Activated CD4-positive, alpha-beta T cell treated with anti-CD3 and anti-CD28 coated beads for 36 hours (primary cell): ENCODE results near the gene PFKL. TPM values are rescaled to one million over a fixed set of nuclear protein-coding genes. Genes with fewer than 3 reads are reported as not detected.

ENCODE experiments used
- ATAC-seq: fragments of 200-7000 bp; cut with Tn5 transposase; one replicate; pipeline ENCODE4 v1.10.0; 2021; ENCODE audit warnings: mild to moderate bottlenecking, moderate library complexity
- CTCF ChIA-PET: fragments of 350-600 bp; sonication (Branson Sonifier 250); formaldehyde crosslinking; loops from one replicate; lab custom pipeline; 2021; ENCODE audit warnings: antibody characterized with exemption; lab: Charles Lee
- POLR2A ChIA-PET: fragments of 350-600 bp; sonication (Branson Sonifier 250); formaldehyde crosslinking; loops from one replicate; lab custom pipeline; 2021; ENCODE audit warnings: antibody characterized with exemption, inconsistent platforms; lab: Charles Lee
- DNase-seq: peaks from one replicate; pipeline ENCODE4 v3.0.0-alpha.2; 2020
- H3K27ac Mint-ChIP-seq: one replicate; pipeline ENCODE4 v1.8.0; 2021; ENCODE audit warnings: mixed read lengths
- H3K27me3 Mint-ChIP-seq: one replicate; pipeline ENCODE4 v1.8.0; 2021; ENCODE audit warnings: mixed read lengths
- H3K36me3 Mint-ChIP-seq: one replicate; pipeline ENCODE4 v1.8.0; 2021; ENCODE audit warnings: low read depth, mixed read lengths
- H3K4me1 Mint-ChIP-seq: one replicate; pipeline ENCODE4 v1.8.0; 2021; ENCODE audit warnings: mixed read lengths
- H3K4me3 Mint-ChIP-seq: one replicate; pipeline ENCODE4 v1.8.0; 2021; ENCODE audit warnings: mild to moderate bottlenecking, moderate library complexity, mixed read lengths
- H3K9me3 Mint-ChIP-seq: one replicate; pipeline ENCODE4 v1.8.0; 2021; ENCODE audit warnings: low read depth, mixed read lengths
- intact Hi-C, 2 experiments: fragments of 100-400 bp; cut with DNase I in 1 of 2; cut with micrococcal nuclease in 1 of 2; formaldehyde crosslinking; loops; one replicate each; pipeline versions ENCODE4 v1.14.2 to v1.15.1; 2022 to 2024; cut with DNase I, micrococcal nuclease
- total RNA-seq, 2 experiments: library from RNA; stranded (reverse); gene quantifications; one replicate each; pipeline ENCODE4 v1.2.3, GENCODE V29; 2021

Gene PFKL
- total RNA-seq, 2 experiments from 2014 or later: 167 to 202 TPM

GRCh38 chr21:44332383-44332782 lies 32.5 kb downstream of the PFKL start:
- no peaks in the 10 kb centered on the region for H3K27me3 Mint-ChIP-seq
- intact Hi-C loops: loop anchor here in 1 of 2 experiments (10.0 kb wide), 1 partner anchor 1358 kb away; the partner anchor contains the start of gene PKNOX1
- POLR2A ChIA-PET: no interaction called here

GRCh38 chr21:44332965-44333364 lies 33.1 kb downstream of the PFKL start:
- Mint-ChIP-seq H3K36me3 (peaks cover 2% of the 10 kb centered on the region), H3K27ac (no peak overlapping the region), H3K4me1 (peaks cover 3% of the 10 kb centered on the region), H3K9me3 (no peaks in the 10 kb centered on the region), H3K4me3 (no peak overlapping the region), H3K27me3 (no peaks in the 10 kb centered on the region)
- CTCF ChIA-PET: interaction anchor here (0.7 kb wide), 1 partner anchor 457 kb away, joined by 3 read pairs; no protein-coding TSS in a partner anchor
- DNase-seq: no peak
- ATAC-seq: no peak
- intact Hi-C loops: loop anchor here in 1 of 2 experiments (10.0 kb wide), 1 partner anchor 1358 kb away; the partner anchor contains the start of gene PKNOX1
- POLR2A ChIA-PET: no interaction called here

More at GRCh38 chr21:44332383-44332782, 32.5 kb downstream of the PFKL start:
- DNase-seq: no peak
- Mint-ChIP-seq H3K4me3 (no peak overlapping the region), H3K36me3 (peaks cover 2% of the 10 kb centered on the region), H3K4me1 (no peaks in the 10 kb centered on the region), H3K9me3 (no peaks in the 10 kb centered on the region), H3K27ac (no peak overlapping the region)
- no peak for ATAC-seq
- CTCF ChIA-PET: no interaction called here

- CTCF ChIA-PET: interaction anchor here (0.7 to 0.9 kb wide), 3 partner anchors 36 to 456 kb away, joined by 3 read pairs; no protein-coding TSS in a partner anchor
- Mint-ChIP-seq H3K9me3 (no peaks in the 10 kb centered on the region), H3K4me3 (no peak overlapping the region), H3K27ac (no peak overlapping the region), H3K27me3 (no peaks in the 10 kb centered on the region), H3K4me1 (peaks cover 6% of the 10 kb centered on the region), H3K36me3 (peaks cover 2% of the 10 kb centered on the region)
- intact Hi-C loops: loop anchor here in 1 of 2 experiments (10.0 kb wide), 1 partner anchor 1359 kb away; the partner anchor contains the start of gene PKNOX1
- ATAC-seq (no peak), DNase-seq (no peak)
- POLR2A ChIA-PET: no interaction called here
These were observed 33.9 kb downstream of the PFKL start for GRCh38 chr21:44333509-44334328.

GRCh38 chr21:44334329-44335030 lies 34.6 kb downstream of the PFKL start:
- Mint-ChIP-seq H3K27ac (no peak overlapping the region), H3K4me3 (no peak overlapping the region), H3K27me3 (no peaks in the 10 kb centered on the region), H3K4me1 (peaks cover 7% of the 10 kb centered on the region), H3K9me3 (no peaks in the 10 kb centered on the region), H3K36me3 (peaks cover 2% of the 10 kb centered on the region)
- POLR2A ChIA-PET: no interaction called here
- intact Hi-C loops: loop anchor here (5.0 to 10.0 kb wide), 4 partner anchors 593 to 1893 kb away; partner anchors contain the start of genes LSS (in 1 of the 2) and PKNOX1 (in 1 of the 2)
- no peak for ATAC-seq
- CTCF ChIA-PET: interaction anchor here (0.9 kb wide), 1 partner anchor 80 kb away, joined by 3 read pairs; no protein-coding TSS in a partner anchor
- no peak for DNase-seq

GRCh38 chr21:44335266-44336059 lies 35.6 kb downstream of the PFKL start:
- Mint-ChIP-seq H3K36me3 (peaks cover 2% of the 10 kb centered on the region), H3K27ac (no peak overlapping the region), H3K4me1 (peaks cover 16% of the 10 kb centered on the region), H3K27me3 (no peaks in the 10 kb centered on the region), H3K4me3 (no peak overlapping the region), H3K9me3 (no peaks in the 10 kb centered on the region)
- ChIA-PET CTCF (no interaction called here), POLR2A (no interaction called here)
- ATAC-seq (no peak), DNase-seq (no peak)
- intact Hi-C loops: loop anchor here (5.0 to 10.0 kb wide), 4 partner anchors 592 to 1892 kb away; partner anchors contain the start of genes LSS (in 1 of the 2) and PKNOX1 (in 1 of the 2)

GRCh38 chr21:44337449-44337848 lies 37.6 kb downstream of the PFKL start:
- Mint-ChIP-seq H3K4me1 (peaks cover 18% of the 10 kb centered on the region), H3K27me3 (no peaks in the 10 kb centered on the region), H3K9me3 (no peaks in the 10 kb centered on the region), H3K27ac (no peak overlapping the region), H3K4me3 (no peak overlapping the region), H3K36me3 (peaks cover 2% of the 10 kb centered on the region)
- POLR2A ChIA-PET: no interaction called here
- intact Hi-C loops: loop anchor here (5.0 to 10.0 kb wide), 4 partner anchors 590 to 1890 kb away; partner anchors contain the start of genes LSS (in 1 of the 2) and PKNOX1 (in 1 of the 2)
- CTCF ChIA-PET: interaction anchor here (1.5 kb wide), 1 partner anchor 115 kb away, joined by 3 read pairs; no protein-coding TSS in a partner anchor
- ATAC-seq: no peak
- no peak for DNase-seq

- H3K36me3 Mint-ChIP-seq: peaks cover 2% of the 10 kb centered on the region
- peak overlapping the region; percentile 13 for H3K4me3 Mint-ChIP-seq
- H3K27me3 Mint-ChIP-seq: no peaks in the 10 kb centered on the region
These were observed 38.4 kb downstream of the PFKL start for GRCh38 chr21:44337941-44338895.

GRCh38 chr21:44338971-44339910 lies 39.4 kb downstream of the PFKL start, which contains the start of gene CFAP410:
CFAP410 (minus strand) TSS chr21:44339390; CDS start chr21:44339194, 196 bp downstream.
- peak within 1 kb of the TSS; percentile 98 for H3K27ac Mint-ChIP-seq
- intact Hi-C loops: loop anchor here (1.0 to 10.0 kb wide), 14 partner anchors 40 to 1888 kb away; partner anchors contain the start of genes PKNOX1 (in 2 of the 2), LRRC3 (in 1 of the 2), LSS (in 1 of the 2) and PTTG1IP (in 1 of the 2)
- H3K4me3 Mint-ChIP-seq: peak within 1 kb of the TSS; percentile 96
- ATAC-seq (peak; percentile 97), DNase-seq (peak; percentile 97)
- ChIA-PET POLR2A (interaction anchor here (0.7 kb wide), 1 partner anchor 8 kb away, joined by 3 read pairs; no protein-coding TSS in a partner anchor), CTCF (interaction anchor here (0.7 to 1.5 kb wide), 6 partner anchors 38 to 536 kb away, joined by 3 to 4 read pairs (median 3); no protein-coding TSS in a partner anchor)
- H3K9me3 Mint-ChIP-seq: no peaks in the 10 kb centered on the region
- no peaks in the 10 kb centered on the region for H3K27me3 Mint-ChIP-seq
- H3K4me1 Mint-ChIP-seq: peaks cover 18% of the 10 kb centered on the region
- H3K36me3 Mint-ChIP-seq: peaks cover 2% of the 10 kb centered on the region

More at GRCh38 chr21:44337941-44338895, 38.4 kb downstream of the PFKL start:
- intact Hi-C loops: loop anchor here (2.0 to 10.0 kb wide), 6 partner anchors 141 to 1889 kb away; partner anchors contain the start of genes PKNOX1 (in 2 of the 2) and LSS (in 1 of the 2)
- ChIA-PET POLR2A (interaction anchor here (0.7 kb wide), 1 partner anchor 10 kb away, joined by 3 read pairs; no protein-coding TSS in a partner anchor), CTCF (interaction anchor here (0.7 to 1.5 kb wide), 4 partner anchors 37 to 152 kb away, joined by 3 to 4 read pairs (median 3); no protein-coding TSS in a partner anchor)
- peaks cover 18% of the 10 kb centered on the region for H3K4me1 Mint-ChIP-seq
- no peak overlapping the region for H3K27ac Mint-ChIP-seq
- no peaks in the 10 kb centered on the region for H3K9me3 Mint-ChIP-seq
- DNase-seq: peak; percentile 64
- peak; percentile 13 for ATAC-seq
